ENCODE measurements around the gene LAT.
"Not testable (repeated sequence)": the region's sequence is repeated elsewhere in the genome, so short reads cannot be mapped to it uniquely, and the experiment has no call there.

Gene LAT

GRCh38 chr16:28984619-28985135 lies at the start of gene LAT:
Gene LAT (plus strand): TSS chr16:28985052. CDS start chr16:28985418, 366 bp downstream.
- FAIRE-seq, result no peak
- DNase-seq (ENCODE audit: insufficient read length, low spot score), result no peak
- TF ChIP-seq CTCF (IDR thresholded peaks at IDR 0.05; ENCODE audit: insufficient read depth, missing control alignments), result no peak

GRCh38 chr16:28935346-28935745 lies 49.5 kb upstream of the LAT start:
- no peak for TF ChIP-seq CTCF (IDR thresholded peaks at IDR 0.05; ENCODE audit: insufficient read depth, missing control alignments)
- DNase-seq (ENCODE audit: insufficient read length, low spot score) (no peak), FAIRE-seq (no peak)

- DNase-seq (ENCODE audit: insufficient read length, low spot score), result no peak
- no peak for FAIRE-seq
- no peak for TF ChIP-seq CTCF (IDR thresholded peaks at IDR 0.05; ENCODE audit: insufficient read depth, missing control alignments)
Observed at GRCh38 chr16:28935924-28936783, 48.7 kb upstream of the LAT start.

- no peak for TF ChIP-seq CTCF (IDR thresholded peaks at IDR 0.05; ENCODE audit: insufficient read depth, missing control alignments)
- DNase-seq (ENCODE audit: insufficient read length, low spot score) (no peak), FAIRE-seq (no peak)
Observed at GRCh38 chr16:28936784-28937155, 48.1 kb upstream of the LAT start.

- TF ChIP-seq CTCF (IDR thresholded peaks at IDR 0.05; ENCODE audit: insufficient read depth, missing control alignments), result no peak
- DNase-seq (ENCODE audit: insufficient read length, low spot score) (no peak), FAIRE-seq (no peak)
Observed at GRCh38 chr16:28937222-28937876, 47.5 kb upstream of the LAT start.

GRCh38 chr16:28938721-28939120 lies 46.1 kb upstream of the LAT start:
- TF ChIP-seq CTCF (IDR thresholded peaks at IDR 0.05; ENCODE audit: insufficient read depth, missing control alignments), result no peak
- FAIRE-seq, result no peak
- no peak for DNase-seq (ENCODE audit: insufficient read length, low spot score)

GRCh38 chr16:28939825-28940224 lies 45.0 kb upstream of the LAT start:
- not testable (repeated sequence) for DNase-seq (ENCODE audit: insufficient read length, low spot score); FAIRE-seq

Data from D721Med (cell line).